Activated naive CD8-positive, alpha-beta T cell (primary cell): ENCODE data around the gene HBA1.
"Not testable (repeated sequence)": the region's sequence is repeated elsewhere in the genome, so short reads cannot be mapped to it uniquely, and the experiment has no call there.

ENCODE experiments used
- H3K27ac Mint-ChIP-seq: one replicate; pipeline ENCODE4 v1.8.0; 2021; ENCODE audit warnings: mixed read lengths
- H3K27me3 Mint-ChIP-seq: one replicate; pipeline ENCODE4 v1.8.0; 2021; ENCODE audit warnings: mixed read lengths
- H3K36me3 Mint-ChIP-seq: one replicate; pipeline ENCODE4 v1.8.0; 2021; ENCODE audit warnings: mixed read lengths
- H3K4me1 Mint-ChIP-seq: one replicate; pipeline ENCODE4 v1.8.0; 2021; ENCODE audit warnings: low read depth, mixed read lengths
- H3K4me3 Mint-ChIP-seq: one replicate; pipeline ENCODE4 v1.8.0; 2021; ENCODE audit warnings: mild to moderate bottlenecking, mixed read lengths
- H3K9me3 Mint-ChIP-seq: one replicate; pipeline ENCODE4 v1.8.0; 2021; ENCODE audit warnings: low read depth, mixed read lengths

Gene HBA1

GRCh38 chr16:176477-177382 lies at the start of gene HBA1:
HBA1 (plus strand) TSS chr16:176680; CDS start chr16:176717, 37 bp downstream.
- H3K36me3 Mint-ChIP-seq, H3K9me3 Mint-ChIP-seq, H3K27ac Mint-ChIP-seq: not testable (repeated sequence)
- H3K27me3 Mint-ChIP-seq = peaks cover 23% of the 10 kb centered on the region
- H3K4me1 Mint-ChIP-seq = peaks cover 22% of the 10 kb centered on the region
- peak within 1 kb of the TSS; percentile 51 for H3K4me3 Mint-ChIP-seq

DNA sequence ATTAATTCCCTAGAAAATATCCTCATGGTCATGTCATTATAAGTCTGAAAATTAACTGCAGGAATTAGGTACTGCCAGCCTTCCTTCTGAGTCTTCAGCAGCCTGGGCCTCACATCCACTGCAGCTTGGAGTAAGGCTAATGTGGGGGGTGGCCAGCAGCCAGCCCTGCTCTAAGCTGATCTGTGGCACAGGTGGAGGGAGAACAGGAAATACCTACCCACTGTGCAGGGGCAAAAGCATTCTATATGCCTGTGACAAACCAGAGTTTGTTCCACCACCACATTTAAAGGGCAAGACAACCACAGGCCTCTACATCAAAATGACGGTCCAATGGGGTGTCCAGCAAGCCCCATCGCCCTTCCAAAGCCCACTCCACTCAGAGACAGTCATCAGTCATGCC lies 47.4 kb upstream of the HBA1 start:
- Mint-ChIP-seq H3K4me1 (peaks cover 28% of the 10 kb centered on the region), H3K9me3 (no peaks in the 10 kb centered on the region), H3K27me3 (no peaks in the 10 kb centered on the region), H3K36me3 (no peaks in the 10 kb centered on the region), H3K4me3 (peak overlapping the region; percentile 23), H3K27ac (no peak overlapping the region)

- H3K27ac Mint-ChIP-seq = no peak overlapping the region
- no peaks in the 10 kb centered on the region for H3K27me3 Mint-ChIP-seq
- H3K4me1 Mint-ChIP-seq = peaks cover 37% of the 10 kb centered on the region
- no peak overlapping the region for H3K4me3 Mint-ChIP-seq
- no peaks in the 10 kb centered on the region for H3K9me3 Mint-ChIP-seq
- no peaks in the 10 kb centered on the region for H3K36me3 Mint-ChIP-seq
Observed at GRCh38 chr16:130533-131173, 45.8 kb upstream of the HBA1 start.

- Mint-ChIP-seq H3K4me1 (peaks cover 47% of the 10 kb centered on the region), H3K27ac (no peak overlapping the region), H3K27me3 (no peaks in the 10 kb centered on the region), H3K4me3 (no peak overlapping the region), H3K36me3 (no peaks in the 10 kb centered on the region), H3K9me3 (no peaks in the 10 kb centered on the region)
Observed at GRCh38 chr16:132120-132519, 44.4 kb upstream of the HBA1 start.

DNA sequence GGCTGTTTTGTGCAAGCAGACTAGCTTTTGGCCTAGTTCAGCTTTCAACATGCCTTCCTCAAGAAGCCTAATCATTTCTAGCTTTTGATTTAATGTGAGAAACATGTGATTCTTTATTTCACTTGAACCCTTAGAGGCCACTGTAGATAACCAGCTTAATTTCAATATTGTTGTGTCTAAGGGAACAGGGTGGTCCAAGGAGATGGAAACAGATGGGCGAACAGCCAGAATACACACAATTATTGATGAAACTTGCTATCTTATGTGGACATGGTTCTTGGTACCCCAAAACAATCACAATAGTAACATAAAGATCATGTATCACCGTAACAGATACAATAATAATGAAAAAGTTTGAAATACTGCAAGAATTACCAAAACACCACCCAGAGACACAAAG lies 42.8 kb upstream of the HBA1 start:
- Mint-ChIP-seq H3K36me3 (no peaks in the 10 kb centered on the region), H3K4me1 (peaks cover 51% of the 10 kb centered on the region), H3K9me3 (no peaks in the 10 kb centered on the region), H3K27me3 (no peaks in the 10 kb centered on the region), H3K4me3 (no peak overlapping the region), H3K27ac (no peak overlapping the region)

GRCh38 chr16:138049-138417 lies 38.4 kb upstream of the HBA1 start:
- H3K36me3 Mint-ChIP-seq = no peaks in the 10 kb centered on the region
- peak overlapping the region; percentile 90 for H3K4me3 Mint-ChIP-seq
- H3K27ac Mint-ChIP-seq = peak overlapping the region; percentile 79
- H3K4me1 Mint-ChIP-seq = peaks cover 30% of the 10 kb centered on the region
- no peaks in the 10 kb centered on the region for H3K9me3 Mint-ChIP-seq
- no peaks in the 10 kb centered on the region for H3K27me3 Mint-ChIP-seq

DNA sequence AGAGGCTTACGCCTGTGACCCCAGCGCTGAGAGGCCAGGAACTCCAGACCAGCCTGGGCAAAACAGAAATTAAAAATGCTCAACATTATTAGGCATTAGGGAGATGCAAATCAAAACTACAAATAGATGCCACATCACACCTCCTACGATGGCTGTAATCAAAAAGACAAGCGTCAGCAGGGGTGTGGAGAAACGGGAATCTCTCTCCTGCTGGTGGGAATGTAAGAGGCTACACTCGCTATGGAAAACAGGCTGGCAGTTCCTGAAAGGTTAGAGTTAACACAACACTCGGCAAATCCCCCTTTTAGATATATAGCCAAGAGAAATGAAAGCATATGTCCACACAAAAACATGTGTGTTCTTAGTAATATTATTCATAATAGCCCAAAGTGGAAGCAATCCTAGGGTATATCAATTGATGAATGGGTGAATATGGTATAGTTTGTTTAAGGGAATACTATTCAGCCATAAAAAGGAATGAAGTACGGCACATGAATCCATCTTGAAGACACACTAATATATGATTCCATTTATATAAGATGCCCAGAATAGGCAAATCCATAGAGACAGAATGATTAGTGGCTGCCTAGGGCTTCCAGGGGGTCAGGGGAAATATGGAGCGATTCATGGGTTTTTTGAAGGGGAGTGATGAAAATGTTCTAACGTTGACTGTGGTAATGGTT lies 36.2 kb upstream of the HBA1 start:
- peak overlapping the region; percentile 34 for H3K27ac Mint-ChIP-seq
- H3K27me3 Mint-ChIP-seq = peaks cover 3% of the 10 kb centered on the region
- H3K4me1 Mint-ChIP-seq = peaks cover 18% of the 10 kb centered on the region
- no peaks in the 10 kb centered on the region for H3K36me3 Mint-ChIP-seq
- no peaks in the 10 kb centered on the region for H3K9me3 Mint-ChIP-seq
- H3K4me3 Mint-ChIP-seq = peak overlapping the region; percentile 76

- Mint-ChIP-seq H3K27me3 (peaks cover 3% of the 10 kb centered on the region), H3K36me3 (no peaks in the 10 kb centered on the region), H3K4me3 (no peak overlapping the region), H3K9me3 (no peaks in the 10 kb centered on the region), H3K27ac (no peak overlapping the region), H3K4me1 (peaks cover 5% of the 10 kb centered on the region)
Observed at GRCh38 chr16:142405-142967, 34.0 kb upstream of the HBA1 start.

DNA sequence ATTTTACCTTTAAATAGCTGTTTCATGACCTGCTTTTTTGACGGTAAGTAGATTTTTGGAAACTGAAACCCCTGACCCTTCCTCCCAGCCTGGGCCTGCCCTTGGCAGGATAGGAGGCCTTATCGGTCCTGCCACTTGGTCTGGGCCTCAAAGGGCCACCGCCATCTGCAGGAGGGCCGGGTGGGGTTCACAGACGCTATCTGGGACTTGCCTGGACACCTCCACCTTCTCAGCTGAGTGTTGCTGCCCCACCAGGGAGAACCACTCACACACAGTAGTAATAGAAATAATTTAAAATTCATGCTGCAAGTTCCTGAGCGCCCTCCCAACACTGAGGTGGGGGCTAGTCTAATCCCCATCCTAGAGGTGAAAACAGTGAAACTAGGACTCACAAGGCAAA lies 33.4 kb upstream of the HBA1 start:
- H3K36me3 Mint-ChIP-seq = no peaks in the 10 kb centered on the region
- peaks cover 3% of the 10 kb centered on the region for H3K27me3 Mint-ChIP-seq
- H3K4me3 Mint-ChIP-seq = no peak overlapping the region
- H3K9me3 Mint-ChIP-seq = no peaks in the 10 kb centered on the region
- no peak overlapping the region for H3K27ac Mint-ChIP-seq
- H3K4me1 Mint-ChIP-seq = peaks cover 3% of the 10 kb centered on the region

DNA sequence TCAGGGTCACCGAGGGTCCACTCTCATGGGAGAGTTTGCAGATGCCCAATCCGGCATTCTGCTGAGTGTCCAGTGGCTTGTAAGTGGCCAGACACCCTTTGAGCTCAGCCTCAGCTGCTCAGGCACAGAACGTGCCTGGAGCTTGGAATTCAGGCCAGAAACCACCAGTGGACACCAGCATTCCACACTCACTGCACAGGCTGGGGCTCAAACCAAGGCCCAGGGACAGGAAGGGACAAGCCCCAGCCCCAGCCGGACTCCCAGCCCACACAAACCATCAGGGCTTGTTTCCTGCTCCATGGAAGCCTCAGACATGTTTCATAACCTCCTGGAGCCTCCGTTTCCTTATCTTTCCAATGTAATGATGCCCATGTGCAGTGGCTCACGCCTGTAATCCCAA lies 33.0 kb upstream of the HBA1 start:
- no peaks in the 10 kb centered on the region for H3K36me3 Mint-ChIP-seq
- H3K4me3 Mint-ChIP-seq = no peak overlapping the region
- peaks cover 4% of the 10 kb centered on the region for H3K27me3 Mint-ChIP-seq
- no peak overlapping the region for H3K27ac Mint-ChIP-seq
- H3K4me1 Mint-ChIP-seq = peaks cover 3% of the 10 kb centered on the region
- H3K9me3 Mint-ChIP-seq = no peaks in the 10 kb centered on the region

- H3K9me3 Mint-ChIP-seq = no peaks in the 10 kb centered on the region
- peaks cover 5% of the 10 kb centered on the region for H3K27me3 Mint-ChIP-seq
- H3K4me1 Mint-ChIP-seq = peaks cover 3% of the 10 kb centered on the region
- no peak overlapping the region for H3K27ac Mint-ChIP-seq
- H3K36me3 Mint-ChIP-seq = no peaks in the 10 kb centered on the region
- no peak overlapping the region for H3K4me3 Mint-ChIP-seq
Observed at GRCh38 chr16:144797-145252, 31.7 kb upstream of the HBA1 start.

DNA sequence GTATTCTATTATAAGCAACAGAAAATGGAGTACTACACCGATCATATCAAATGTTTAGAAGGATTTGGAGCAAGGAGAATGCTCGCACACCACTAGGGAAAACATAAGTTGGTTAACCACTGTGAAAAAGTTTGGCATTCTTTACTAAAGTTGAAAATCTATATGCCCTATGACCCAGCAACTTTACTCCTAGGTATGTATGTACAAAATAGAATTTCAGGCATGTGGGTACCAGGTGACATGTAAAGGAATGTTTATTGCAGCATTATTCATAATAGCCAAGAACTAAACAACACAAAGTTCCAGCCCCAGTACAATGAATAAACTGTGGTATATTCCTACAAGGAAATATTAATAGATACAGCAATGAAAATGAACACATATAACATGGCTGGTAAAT lies 29.8 kb upstream of the HBA1 start:
- Mint-ChIP-seq H3K4me3 (no peak overlapping the region), H3K27ac (no peak overlapping the region), H3K36me3 (no peaks in the 10 kb centered on the region), H3K9me3 (no peaks in the 10 kb centered on the region), H3K27me3 (peaks cover 5% of the 10 kb centered on the region), H3K4me1 (no peaks in the 10 kb centered on the region)

GRCh38 chr16:149024-149660 lies 27.3 kb upstream of the HBA1 start:
- no peaks in the 10 kb centered on the region for H3K4me1 Mint-ChIP-seq
- H3K9me3 Mint-ChIP-seq = no peaks in the 10 kb centered on the region
- H3K27me3 Mint-ChIP-seq = peaks cover 1% of the 10 kb centered on the region
- H3K36me3 Mint-ChIP-seq = no peaks in the 10 kb centered on the region
- H3K4me3 Mint-ChIP-seq = no peak overlapping the region
- H3K27ac Mint-ChIP-seq = no peak overlapping the region
